Fibroblast of the conjunctiva (primary cell): ENCODE results near the gene FOXC2.

Experiments
- DNase-seq: peaks from one replicate; pipeline ENCODE4 v3.0.0-alpha.2; 2010; ENCODE audit warnings: low read depth

Gene FOXC2

DNA sequence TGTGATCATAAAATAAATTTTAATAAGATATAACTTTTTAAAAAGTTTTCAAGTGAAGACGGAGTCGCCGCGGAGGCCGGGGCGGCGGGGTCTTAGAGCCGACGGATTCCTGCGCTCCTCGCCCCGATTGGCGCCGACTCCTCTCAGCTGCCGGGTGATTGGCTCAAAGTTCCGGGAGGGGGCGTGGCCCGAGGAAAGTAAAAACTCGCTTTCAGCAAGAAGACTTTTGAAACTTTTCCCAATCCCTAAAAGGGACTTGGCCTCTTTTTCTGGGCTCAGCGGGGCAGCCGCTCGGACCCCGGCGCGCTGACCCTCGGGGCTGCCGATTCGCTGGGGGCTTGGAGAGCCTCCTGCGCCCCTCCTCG is at the start of gene FOXC2:
Gene FOXC2 (plus strand): TSS at position 229 of the 365 bp plus-strand sequence. CDS start 507 bp downstream, outside the sequence.
- peak; percentile 89 for DNase-seq

DNA sequence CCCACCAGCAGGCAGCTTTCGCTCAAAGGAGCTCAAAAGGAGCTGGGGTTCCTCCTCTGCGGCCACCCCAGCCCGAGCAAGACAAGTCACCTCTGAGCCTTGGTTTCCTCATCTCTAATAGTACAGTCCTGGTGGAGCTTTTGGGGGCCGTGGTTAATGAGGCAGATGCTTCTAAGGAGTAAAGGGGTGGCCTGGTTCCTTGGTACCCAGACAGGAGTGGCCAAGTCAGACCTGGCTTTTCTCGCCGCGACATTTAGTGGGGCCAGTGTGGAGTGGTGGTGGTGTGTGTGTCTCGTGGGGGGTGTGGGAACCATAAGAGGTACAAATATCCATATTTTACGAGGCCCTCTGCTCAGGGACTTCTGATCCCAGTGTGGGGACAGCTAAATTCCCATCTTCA is 49.6 kb upstream of the FOXC2 start:
- DNase-seq, result no peak

DNA sequence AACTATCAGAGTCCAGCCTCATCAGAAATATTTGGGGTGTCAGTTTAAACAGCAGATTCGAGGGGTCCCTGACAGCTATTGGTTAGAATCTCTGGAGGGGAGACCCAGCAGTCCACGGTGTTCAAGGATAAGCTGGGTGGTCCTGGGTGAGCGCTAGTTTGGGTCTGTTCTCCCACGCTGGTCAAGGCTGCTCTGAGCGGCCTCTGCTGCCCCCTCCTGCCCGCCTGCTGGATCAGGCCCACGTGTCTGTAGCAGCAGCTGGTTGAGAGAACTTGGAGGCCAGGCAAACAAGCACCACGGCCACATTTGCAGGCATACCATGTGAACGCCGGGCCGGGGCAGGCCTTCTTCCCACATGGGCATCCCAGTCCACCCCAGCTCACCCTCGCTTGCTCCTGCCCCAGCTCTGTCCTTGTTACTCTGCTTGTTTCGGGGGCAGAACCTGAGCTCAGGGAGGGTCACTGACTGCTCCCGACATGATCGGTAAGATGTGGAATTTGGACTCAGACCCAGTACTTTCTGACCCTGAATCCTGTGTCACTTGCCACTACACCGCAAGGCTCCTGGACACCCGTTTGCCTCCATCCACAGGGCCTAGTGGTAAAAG is 48.9 kb upstream of the FOXC2 start:
- peak; percentile 56 for DNase-seq

DNA sequence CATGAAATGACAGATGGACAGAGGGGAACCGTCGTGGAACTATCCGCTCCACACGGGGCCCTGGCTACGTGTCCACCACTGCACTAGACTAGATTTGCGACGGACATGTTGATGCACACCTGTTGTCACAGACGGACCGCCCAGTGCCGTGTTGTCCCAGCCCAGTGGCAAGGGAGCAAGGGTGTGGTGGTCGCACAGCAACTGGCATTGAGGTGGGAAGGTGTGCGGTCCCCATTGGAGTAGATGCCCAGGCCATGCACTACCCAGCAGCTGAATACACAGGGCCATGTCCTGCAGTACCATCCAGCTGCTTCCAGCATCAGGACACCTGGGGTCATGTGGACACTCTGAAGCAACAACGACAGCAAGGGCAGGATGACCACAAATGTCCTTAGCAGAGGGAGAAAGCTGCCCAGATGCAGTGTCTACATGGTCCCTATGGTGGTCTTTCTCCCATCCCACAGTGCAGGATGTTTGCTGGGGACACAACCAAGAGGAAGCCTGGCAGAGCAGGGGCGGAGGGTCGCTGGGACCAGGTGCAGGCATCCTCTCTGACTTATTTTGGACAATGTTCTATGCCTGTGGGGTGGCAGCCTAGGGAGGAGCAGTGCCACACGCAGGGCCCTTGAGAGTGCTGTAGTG is 47.5 kb upstream of the FOXC2 start:
- DNase-seq, result no peak

DNA sequence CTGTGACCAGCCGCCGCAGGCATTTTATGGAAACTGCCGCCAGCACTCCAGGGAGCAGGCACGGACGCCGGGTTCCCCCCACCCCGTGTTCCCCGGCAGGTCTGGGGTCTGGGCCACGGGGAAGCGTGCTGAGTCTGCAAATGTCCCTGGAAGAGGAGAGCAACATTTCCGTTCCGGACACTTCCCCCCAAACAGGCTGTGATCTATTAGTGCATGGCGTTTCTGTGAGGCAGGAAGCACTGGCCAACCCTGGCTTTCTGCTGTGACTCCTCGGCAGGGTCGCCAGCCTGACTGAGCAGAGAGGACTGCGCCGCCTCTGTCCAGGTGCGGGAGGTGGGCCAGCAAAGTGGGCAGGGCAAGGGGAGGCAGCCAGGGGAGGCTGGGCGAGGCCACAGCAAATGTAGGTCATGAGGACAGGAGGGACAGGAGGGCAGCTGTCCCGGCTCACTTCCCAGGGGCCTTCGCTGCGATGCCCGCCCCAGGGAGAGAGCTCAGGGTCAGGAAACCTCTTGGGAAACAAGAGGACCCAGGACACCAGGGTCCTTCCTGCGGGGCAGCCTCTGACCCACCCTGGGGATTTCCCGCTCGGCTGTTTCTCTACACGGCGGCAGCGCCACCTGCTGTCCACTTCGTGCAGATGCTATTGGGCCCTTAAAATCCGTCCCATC is 46.8 kb upstream of the FOXC2 start:
- no peak for DNase-seq

DNA sequence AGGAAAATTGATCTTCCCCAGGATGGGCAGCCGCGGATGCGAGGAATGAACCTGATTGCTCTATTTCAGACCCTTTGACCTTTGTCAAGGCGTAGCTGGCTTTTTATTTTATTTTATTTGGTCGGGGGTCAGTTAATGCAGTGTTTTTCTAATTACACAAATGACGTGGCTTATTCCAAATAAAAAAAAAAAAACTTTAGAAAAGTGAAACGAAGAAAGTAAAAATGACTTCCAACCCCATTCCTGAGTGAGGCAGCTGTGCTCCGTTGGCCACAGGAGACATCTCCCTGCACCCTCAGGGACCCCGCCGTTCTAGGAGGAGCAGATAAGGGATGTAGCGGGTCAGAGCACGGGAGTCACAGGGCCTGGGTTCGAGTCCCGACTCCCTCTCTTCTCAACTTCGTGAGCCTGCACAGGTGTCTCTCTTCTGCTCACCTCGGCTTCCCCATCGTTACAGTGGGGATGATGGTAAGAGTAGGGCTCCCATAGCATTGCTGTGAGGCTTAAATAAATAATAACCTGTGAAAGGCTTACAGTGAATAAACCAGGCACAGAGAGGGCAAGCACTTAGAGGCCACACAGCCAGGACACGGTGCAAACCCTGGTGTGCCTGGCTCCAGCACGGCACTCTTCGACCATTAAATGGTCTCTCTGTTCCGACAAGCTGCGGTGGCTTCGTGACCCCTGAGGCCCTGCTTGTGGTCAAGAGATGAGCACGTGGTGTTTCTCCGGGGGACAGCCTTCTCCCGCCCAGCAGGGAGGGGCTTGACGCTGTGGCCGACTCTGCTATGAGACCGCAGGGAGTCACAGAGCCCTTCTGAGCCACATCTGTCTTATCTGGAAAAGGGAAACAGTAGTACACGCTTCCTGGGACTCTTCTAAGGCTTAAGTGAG is 46.1 kb upstream of the FOXC2 start:
- no peak for DNase-seq

DNA sequence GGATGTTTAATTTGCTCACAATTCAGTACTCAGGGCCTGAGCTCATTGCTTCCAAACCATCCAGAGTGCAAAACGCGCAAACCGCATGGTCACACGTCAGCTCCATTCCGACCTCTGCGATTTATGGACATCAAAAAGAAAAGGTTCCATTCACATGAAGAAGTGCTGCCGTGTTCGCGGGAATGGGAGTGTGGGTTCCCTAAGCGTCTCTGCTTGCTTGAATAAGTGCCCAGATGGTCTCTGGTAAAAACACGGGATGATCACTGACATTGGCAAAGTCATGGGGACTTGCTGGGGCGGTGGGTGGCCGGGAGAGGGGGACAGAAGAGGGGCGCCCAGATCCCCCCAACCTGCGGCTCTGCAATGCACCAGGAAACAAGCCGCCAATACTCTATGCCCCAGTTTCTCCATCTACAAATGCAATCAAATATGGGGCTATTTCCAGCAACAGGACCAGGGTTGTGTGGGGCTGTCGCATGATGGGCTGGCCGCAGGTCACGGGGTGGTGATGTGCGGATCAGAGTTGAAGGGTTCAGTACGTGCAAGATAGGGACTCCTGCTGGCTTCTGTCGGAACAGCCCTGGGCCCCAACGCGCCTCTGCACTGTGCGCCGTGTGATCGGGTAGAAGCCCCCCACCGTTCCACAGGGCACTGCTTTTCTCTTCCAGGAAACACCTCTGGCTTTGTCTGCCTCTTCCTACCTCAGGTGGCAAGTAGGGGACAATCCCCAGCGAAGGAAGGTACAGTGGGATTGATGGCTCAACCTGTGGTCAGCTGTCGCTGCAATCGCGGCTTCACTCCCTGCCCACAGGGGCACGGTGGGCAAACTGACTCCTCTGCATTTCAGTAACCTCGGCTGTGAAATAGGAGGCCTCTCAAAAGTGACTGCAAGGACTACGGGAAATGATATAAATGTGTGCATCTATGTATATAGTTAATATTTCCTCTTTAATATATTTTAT is 45.1 kb upstream of the FOXC2 start:
- DNase-seq, result no peak

DNA sequence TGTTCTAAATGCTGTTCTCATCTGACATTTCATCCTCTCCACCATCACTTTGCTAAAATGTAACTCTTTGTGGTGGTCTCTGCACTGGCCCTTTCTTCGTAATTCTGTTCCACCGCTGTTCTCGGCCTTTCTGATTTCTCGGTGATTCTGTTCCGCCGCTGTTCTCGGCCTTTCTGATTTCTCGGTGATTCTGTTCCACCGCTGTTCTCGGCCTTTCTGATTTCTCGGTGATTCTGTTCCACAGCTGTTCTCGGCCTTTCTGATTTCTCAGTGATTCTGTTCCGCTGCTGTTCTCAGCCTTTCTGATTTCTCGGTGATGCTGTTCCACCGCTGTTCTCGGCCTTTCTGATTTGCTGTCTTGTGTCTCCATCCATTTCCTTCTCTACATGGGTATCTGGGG is 44.0 kb upstream of the FOXC2 start:
- DNase-seq, result no peak

DNA sequence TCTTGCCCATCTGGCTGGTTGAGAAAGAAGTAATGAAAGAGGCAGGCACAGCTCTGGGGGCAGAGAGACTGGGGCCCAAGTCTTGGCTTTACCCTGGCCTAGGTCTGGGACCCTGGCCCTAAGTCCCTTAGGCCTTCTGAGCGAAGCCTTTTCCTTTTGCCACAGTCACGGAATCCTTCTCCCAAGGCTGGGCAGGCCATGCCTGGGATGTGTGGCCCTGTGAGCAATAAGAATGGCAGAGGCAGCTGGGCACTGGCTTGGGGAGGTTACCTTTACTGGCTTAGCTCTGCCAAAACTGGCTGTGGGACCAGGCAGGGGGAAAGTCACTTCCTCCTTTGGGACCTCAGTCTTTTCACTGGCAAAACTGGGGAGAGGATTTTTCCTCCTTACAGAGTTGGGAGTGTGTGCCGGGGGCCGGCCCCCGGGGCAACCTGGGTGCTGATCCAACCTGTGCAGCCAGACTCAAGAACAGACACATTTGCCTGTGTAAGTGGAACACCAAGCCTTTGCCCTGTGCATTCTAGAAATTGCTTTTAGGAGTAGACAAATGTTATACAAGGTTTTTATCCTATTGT is 43.4 kb upstream of the FOXC2 start:
- DNase-seq, result no peak

DNA sequence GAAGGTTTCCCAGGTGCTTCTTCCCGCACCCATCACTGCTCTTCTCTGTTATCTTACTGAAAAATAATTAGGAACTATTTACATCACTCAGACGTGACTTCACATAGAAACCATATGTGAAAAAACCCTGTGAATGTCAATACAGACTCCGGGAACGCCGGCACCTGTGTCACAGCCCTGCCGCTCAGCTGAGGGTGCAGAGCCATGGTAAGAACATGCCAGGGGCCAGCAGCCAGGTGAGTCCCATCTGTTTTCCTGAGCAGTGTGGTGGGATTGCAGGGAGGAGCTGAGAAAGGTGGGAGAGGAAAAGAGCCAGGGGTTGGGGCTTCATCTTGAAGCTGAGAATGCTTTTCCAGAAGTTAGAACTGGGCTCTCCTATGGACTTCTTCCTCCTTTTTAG is 42.6 kb upstream of the FOXC2 start:
- DNase-seq, result no peak

DNA sequence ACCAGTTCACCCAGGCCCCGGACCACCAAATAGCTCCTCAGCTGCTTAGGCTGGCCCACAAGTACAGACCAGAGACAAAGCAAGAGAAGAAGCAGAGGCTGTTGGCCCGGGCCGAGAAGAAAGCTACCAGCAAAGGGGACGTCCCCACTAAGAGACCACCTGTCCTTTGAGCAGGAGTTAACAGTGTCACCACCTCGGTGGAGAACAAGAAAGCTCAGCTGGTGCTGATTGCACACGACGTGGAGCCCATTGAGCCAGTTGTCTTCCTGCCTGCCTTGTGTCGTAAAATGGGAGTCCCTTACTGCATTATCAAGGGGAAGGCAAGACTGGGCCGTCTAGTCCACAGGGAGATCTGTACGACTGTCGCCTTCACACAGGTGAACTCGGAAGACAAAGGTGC is 40.9 kb upstream of the FOXC2 start:
- DNase-seq, result no peak

DNA sequence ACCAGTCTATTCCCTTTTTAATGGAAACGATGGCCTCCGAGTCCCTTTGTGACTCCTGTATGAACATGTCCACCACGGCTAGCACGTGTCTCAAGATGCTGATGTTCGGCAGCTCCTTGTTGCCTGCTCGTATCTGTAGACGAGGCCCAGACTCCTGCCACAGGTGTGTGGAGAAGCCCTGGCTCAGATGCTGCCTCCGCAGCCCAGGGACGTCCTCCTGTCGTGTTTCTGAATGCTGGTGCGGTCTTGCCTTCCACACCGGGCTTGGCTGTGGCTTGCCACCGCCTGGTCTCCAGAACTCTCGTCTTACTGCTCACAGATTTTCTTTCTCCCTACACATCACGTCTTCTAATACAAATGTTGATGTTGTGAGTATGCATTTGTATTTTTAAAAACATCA is 39.3 kb upstream of the FOXC2 start:
- no peak for DNase-seq

DNA sequence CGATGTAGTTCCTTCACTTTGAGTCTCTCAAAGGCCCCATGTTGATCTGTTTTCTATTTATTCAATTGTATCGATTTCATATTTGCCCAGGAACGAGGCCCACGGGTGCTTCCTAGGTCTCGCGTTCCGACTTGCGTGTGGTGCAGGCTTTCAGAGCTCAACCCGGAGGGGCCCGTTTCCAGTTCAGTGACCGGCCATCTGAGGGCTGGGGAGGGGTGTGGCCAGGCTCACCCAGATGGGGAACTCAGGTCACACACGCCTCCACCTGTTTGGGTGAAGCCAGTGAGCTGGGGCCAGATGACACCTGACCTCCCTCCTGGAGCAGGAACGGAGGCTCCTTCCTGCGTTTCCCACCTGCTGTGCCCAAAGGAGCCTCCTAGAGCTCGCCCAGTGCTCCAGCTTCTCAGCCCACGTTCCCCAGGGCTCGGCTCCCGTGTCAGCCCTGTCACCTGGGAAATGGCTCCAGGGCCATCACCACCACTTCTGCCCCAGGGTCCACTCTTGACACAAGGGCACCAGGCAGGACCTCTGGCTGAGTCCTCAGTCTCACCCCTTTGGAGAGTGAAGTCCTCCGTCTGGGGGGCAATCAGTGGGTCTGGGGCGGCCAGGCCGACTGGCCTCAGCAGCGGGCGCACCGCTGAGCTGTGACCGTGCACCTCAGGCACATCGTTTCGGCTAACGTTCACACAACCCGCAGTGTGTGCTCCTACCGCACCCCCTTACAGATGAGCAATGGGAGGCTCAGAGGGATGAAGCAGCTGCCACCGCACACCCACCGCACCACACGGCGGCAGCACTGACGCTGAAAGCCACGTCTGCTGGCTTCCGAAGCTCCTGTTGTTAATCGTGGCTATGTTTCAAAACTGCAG is 38.3 kb upstream of the FOXC2 start:
- no peak for DNase-seq

DNA sequence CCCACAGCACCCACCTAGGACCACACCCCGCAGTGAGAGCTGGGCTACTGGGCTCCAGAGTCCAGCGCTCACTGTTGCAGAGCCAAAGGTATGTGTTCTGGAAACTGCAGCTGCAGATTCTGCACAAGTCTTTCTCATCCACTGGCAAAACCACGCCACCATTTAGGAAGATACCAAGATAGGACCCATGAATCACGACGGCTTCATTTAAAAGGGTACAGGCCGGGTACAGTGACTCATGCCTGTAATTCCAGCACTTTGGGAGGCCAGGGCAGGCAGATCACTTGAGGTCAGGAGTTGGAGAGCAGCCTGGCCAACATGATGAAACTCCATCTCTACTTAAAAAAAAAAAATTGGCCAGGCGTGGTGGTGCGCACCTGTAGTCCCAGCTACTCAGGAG is 37.5 kb upstream of the FOXC2 start:
- no peak for DNase-seq

DNA sequence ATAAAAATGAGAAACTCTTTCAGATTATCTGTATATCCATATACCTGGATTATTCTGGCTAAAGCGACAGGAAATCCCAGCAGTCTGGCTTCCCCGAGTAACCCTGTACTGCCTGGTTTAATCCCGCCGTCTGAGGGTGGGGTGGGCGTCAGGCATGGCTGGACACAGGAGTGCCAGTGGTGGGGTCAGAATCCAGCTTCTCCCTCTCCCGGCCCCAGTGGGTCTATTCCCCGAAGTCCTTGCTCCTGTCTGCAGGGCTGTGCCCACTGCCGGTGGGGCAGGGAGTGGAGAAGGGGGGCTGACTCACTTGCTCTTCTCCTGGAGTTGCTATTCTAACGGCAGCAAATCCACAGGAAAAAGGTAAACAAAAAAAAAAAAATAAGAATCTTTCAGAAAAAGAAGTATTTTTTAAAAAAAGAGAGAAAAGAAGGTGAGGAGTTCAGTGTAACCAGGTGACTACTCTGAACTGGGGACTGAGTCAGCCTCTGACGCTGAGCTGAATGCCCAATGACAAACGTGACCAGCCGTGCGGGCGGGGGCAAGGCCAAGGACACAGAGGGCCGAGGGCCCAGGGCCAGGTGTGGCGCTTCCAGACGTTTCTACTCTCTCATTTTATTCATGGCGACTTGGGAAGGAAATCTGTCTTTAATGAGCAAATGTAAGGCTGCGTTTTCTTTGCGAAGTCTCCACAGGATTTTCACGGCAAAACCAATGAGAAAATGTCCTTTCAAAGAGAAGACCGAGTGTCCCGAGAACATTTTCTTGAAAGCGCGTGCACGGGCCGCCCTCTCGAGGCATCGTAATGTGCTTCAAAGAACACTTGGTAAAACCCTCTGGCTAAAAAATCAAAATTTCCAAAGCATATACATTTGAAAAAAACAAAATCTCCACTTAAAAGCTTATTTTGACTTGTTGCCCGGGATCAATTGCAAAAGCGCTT is 36.1 kb upstream of the FOXC2 start:
- DNase-seq, result no peak

DNA sequence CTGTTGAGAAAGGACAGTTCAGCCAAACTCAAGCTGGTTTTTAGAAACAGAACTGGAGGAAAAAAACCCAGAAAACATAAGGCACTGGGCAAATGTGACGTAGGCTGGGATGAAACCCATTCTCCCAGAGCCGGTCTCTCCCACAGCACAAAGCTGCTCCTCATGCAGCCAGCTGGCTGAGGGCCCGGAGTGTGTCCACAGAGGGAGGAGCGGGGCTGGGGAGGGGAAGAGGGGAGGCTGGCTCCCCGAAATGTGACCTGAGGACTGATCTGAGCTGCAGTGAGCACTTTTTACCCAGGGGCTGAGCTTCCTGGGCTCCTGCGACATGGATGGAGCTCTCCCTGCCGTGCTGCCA is 35.5 kb upstream of the FOXC2 start:
- peak; percentile 49 for DNase-seq

DNA sequence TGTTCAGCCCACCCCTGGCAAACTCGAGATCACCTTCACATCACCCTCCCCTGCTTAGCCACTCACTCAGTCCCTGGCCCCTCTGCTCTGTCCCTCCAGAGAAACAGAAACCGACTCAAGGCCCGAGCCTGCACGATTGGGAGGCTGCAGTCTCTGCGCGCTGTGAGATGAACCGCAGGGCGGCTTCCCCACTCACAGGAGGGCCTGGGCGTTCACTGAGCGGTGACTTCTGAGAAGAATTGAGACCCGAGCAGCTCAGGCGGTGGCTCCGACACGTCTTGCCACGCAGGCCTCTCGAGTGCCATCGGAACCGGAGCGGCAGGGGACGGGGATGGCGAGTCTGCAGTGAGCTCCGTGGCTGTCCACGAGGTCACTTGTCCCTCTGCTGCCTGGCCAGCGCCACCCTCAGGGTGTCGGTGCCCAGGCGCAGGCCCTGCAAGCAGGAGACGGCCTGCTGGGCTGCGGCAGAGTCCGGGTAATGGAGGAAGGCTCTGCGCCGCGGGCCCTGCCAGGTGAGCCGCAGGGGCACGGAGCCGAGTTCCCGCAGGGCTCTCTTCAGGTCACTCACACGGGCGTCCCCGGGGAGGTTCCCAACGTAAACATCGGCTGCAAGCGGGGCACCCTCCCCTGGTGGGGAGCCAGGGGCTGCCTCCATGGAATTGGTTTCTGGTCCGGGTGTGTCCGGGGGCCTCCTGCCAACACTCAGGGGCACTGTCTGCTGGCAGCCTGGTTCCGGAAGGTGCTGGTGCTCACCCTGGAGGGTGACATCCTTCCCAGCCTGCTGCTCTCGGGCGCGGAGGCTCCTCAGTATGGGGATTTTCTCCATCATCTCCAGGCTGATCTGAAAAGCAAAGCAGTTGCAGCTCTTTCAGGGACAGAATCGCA is 34.7 kb upstream of the FOXC2 start:
- no peak for DNase-seq

DNA sequence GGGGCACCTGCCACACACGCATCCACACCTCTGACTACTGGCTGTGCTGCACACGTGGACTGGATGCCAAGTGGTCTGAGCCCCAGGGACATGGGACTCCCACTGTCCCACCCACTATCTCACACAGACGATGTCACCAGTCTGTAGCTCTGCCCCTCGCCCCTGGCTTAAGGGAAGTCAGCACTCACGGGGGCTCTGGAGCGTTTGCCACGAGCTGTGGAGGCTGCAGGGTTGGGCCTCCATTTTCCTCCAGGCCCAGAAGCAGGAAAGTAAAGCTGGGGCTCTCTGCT is 34.2 kb upstream of the FOXC2 start:
- DNase-seq, result no peak
